ENCODE data around the gene NECTIN1. TPM values are rescaled to one million over a fixed set of nuclear protein-coding genes. Genes with fewer than 3 reads are reported as not detected.

NECTIN1 gene
- total RNA-seq, 2 experiments from 2014 or later, result 0.53 to 0.98 TPM

GRCh38 chr11:119686177-119686882 lies 42.7 kb downstream of the NECTIN1 start:
- peaks cover 25% of the 10 kb centered on the region for H3K27me3 Mint-ChIP-seq
- no peaks in the 10 kb centered on the region for H3K9me3 Mint-ChIP-seq (ENCODE audit: low read depth)
- ATAC-seq (no peak), DNase-seq (no peak)
- peaks cover 35% of the 10 kb centered on the region for H3K4me1 Mint-ChIP-seq
- CTCF ChIA-PET, result interaction anchor here (2.4 kb wide), 1 partner anchor 43 kb away, joined by 22 read pairs; the partner anchor contains the start of gene NECTIN1
- H3K27ac Mint-ChIP-seq, result no peak overlapping the region
- no peaks in the 10 kb centered on the region for H3K36me3 Mint-ChIP-seq
- no peak overlapping the region for H3K4me3 Mint-ChIP-seq

GRCh38 chr11:119685111-119685746 lies 43.8 kb downstream of the NECTIN1 start:
- ATAC-seq (no peak), DNase-seq (no peak)
- H3K9me3 Mint-ChIP-seq (ENCODE audit: low read depth), result no peaks in the 10 kb centered on the region
- H3K4me3 Mint-ChIP-seq, result no peak overlapping the region
- no peaks in the 10 kb centered on the region for H3K36me3 Mint-ChIP-seq
- H3K27me3 Mint-ChIP-seq, result peaks cover 25% of the 10 kb centered on the region
- peaks cover 24% of the 10 kb centered on the region for H3K4me1 Mint-ChIP-seq
- CTCF ChIA-PET, result interaction anchor here (1.4 to 2.4 kb wide), 2 partner anchors 12 to 44 kb away, joined by 3 to 22 read pairs; partner anchors contain the start of gene NECTIN1
- H3K27ac Mint-ChIP-seq, result no peak overlapping the region

- ATAC-seq, result peak; percentile 68
- H3K4me3 Mint-ChIP-seq, result no peak overlapping the region
- peaks cover 23% of the 10 kb centered on the region for H3K4me1 Mint-ChIP-seq
- no peaks in the 10 kb centered on the region for H3K9me3 Mint-ChIP-seq (ENCODE audit: low read depth)
- H3K27me3 Mint-ChIP-seq, result peaks cover 25% of the 10 kb centered on the region
- DNase-seq, result peak; percentile 66
- peak overlapping the region; percentile 50 for H3K27ac Mint-ChIP-seq
- CTCF ChIA-PET, result interaction anchor here (0.9 to 4.1 kb wide), 3 partner anchors 10 to 45 kb away, joined by 3 to 31 read pairs (median 12); partner anchors contain the start of gene NECTIN1
- no peaks in the 10 kb centered on the region for H3K36me3 Mint-ChIP-seq
Observed at GRCh38 chr11:119684361-119685110, 44.5 kb downstream of the NECTIN1 start.

- Mint-ChIP-seq H3K27me3 (peaks cover 25% of the 10 kb centered on the region), H3K36me3 (no peaks in the 10 kb centered on the region), H3K9me3 (ENCODE audit: low read depth) (no peaks in the 10 kb centered on the region), H3K27ac (peak overlapping the region; percentile 53), H3K4me1 (peaks cover 23% of the 10 kb centered on the region), H3K4me3 (no peak overlapping the region)
- no peak for DNase-seq
- ATAC-seq, result peak; percentile 46
- CTCF ChIA-PET, result interaction anchor here (0.9 to 4.1 kb wide), 3 partner anchors 9 to 46 kb away, joined by 3 to 31 read pairs (median 3); partner anchors contain the start of gene NECTIN1
Observed at GRCh38 chr11:119683783-119684182, 45.2 kb downstream of the NECTIN1 start.

- H3K36me3 Mint-ChIP-seq, result no peaks in the 10 kb centered on the region
- H3K4me1 Mint-ChIP-seq, result peaks cover 23% of the 10 kb centered on the region
- no peak overlapping the region for H3K27ac Mint-ChIP-seq
- no peak overlapping the region for H3K4me3 Mint-ChIP-seq
- CTCF ChIA-PET, result interaction anchor here (4.1 kb wide), 1 partner anchor 48 kb away, joined by 31 read pairs; the partner anchor contains the start of gene NECTIN1
- H3K9me3 Mint-ChIP-seq (ENCODE audit: low read depth), result no peaks in the 10 kb centered on the region
- DNase-seq, result no peak
- no peak for ATAC-seq
- H3K27me3 Mint-ChIP-seq, result peaks cover 9% of the 10 kb centered on the region
Observed at GRCh38 chr11:119681361-119681910, 47.6 kb downstream of the NECTIN1 start.

GRCh38 chr11:119680541-119681360 lies 48.2 kb downstream of the NECTIN1 start:
- no peak for DNase-seq
- no peaks in the 10 kb centered on the region for H3K36me3 Mint-ChIP-seq
- H3K9me3 Mint-ChIP-seq (ENCODE audit: low read depth), result no peaks in the 10 kb centered on the region
- no peak for ATAC-seq
- no peak overlapping the region for H3K4me3 Mint-ChIP-seq
- no peak overlapping the region for H3K27ac Mint-ChIP-seq
- H3K4me1 Mint-ChIP-seq, result peaks cover 19% of the 10 kb centered on the region
- CTCF ChIA-PET, result interaction anchor here (4.1 kb wide), 1 partner anchor 49 kb away, joined by 31 read pairs; the partner anchor contains the start of gene NECTIN1
- H3K27me3 Mint-ChIP-seq, result peaks cover 6% of the 10 kb centered on the region

GRCh38 chr11:119679346-119679745 lies 49.7 kb downstream of the NECTIN1 start:
- Mint-ChIP-seq H3K36me3 (no peaks in the 10 kb centered on the region), H3K9me3 (ENCODE audit: low read depth) (no peaks in the 10 kb centered on the region), H3K27ac (no peak overlapping the region), H3K27me3 (peaks cover 3% of the 10 kb centered on the region), H3K4me1 (peaks cover 12% of the 10 kb centered on the region), H3K4me3 (no peak overlapping the region)
- CTCF ChIA-PET, result interaction anchor here (2.4 kb wide), 1 partner anchor 50 kb away, joined by 10 read pairs; the partner anchor contains the start of gene NECTIN1
- no peak for ATAC-seq
- no peak for DNase-seq

GRCh38 chr11:119678351-119678750 lies 50.6 kb downstream of the NECTIN1 start:
- Mint-ChIP-seq H3K27me3 (peaks cover 3% of the 10 kb centered on the region), H3K4me3 (no peak overlapping the region), H3K36me3 (no peaks in the 10 kb centered on the region), H3K4me1 (peaks cover 13% of the 10 kb centered on the region), H3K9me3 (ENCODE audit: low read depth) (no peaks in the 10 kb centered on the region), H3K27ac (no peak overlapping the region)
- no peak for ATAC-seq
- no peak for DNase-seq
- CTCF ChIA-PET, result interaction anchor here (2.4 kb wide), 1 partner anchor 51 kb away, joined by 10 read pairs; the partner anchor contains the start of gene NECTIN1

- no peaks in the 10 kb centered on the region for H3K9me3 Mint-ChIP-seq (ENCODE audit: low read depth)
- no peaks in the 10 kb centered on the region for H3K36me3 Mint-ChIP-seq
- CTCF ChIA-PET, result interaction anchor here (2.4 kb wide), 1 partner anchor 52 kb away, joined by 10 read pairs; the partner anchor contains the start of gene NECTIN1
- DNase-seq, result no peak
- H3K27me3 Mint-ChIP-seq, result peaks cover under 1% of the 10 kb centered on the region
- ATAC-seq, result no peak
- no peak overlapping the region for H3K4me3 Mint-ChIP-seq
- no peak overlapping the region for H3K27ac Mint-ChIP-seq
- peaks cover 16% of the 10 kb centered on the region for H3K4me1 Mint-ChIP-seq
Observed at GRCh38 chr11:119677840-119678239, 51.2 kb downstream of the NECTIN1 start.

GRCh38 chr11:119676461-119677020 lies 52.5 kb downstream of the NECTIN1 start:
- ATAC-seq, result no peak
- Mint-ChIP-seq H3K9me3 (ENCODE audit: low read depth) (no peaks in the 10 kb centered on the region), H3K27ac (no peak overlapping the region), H3K36me3 (no peaks in the 10 kb centered on the region), H3K27me3 (no peaks in the 10 kb centered on the region), H3K4me1 (peaks cover 16% of the 10 kb centered on the region), H3K4me3 (no peak overlapping the region)
- CTCF ChIA-PET, result interaction anchor here (6.5 kb wide), 1 partner anchor 52 kb away, joined by 83 read pairs; the partner anchor contains the start of gene NECTIN1
- no peak for DNase-seq

- Mint-ChIP-seq H3K27ac (peak overlapping the region; percentile 48), H3K36me3 (no peaks in the 10 kb centered on the region), H3K4me3 (no peak overlapping the region), H3K9me3 (ENCODE audit: low read depth) (no peaks in the 10 kb centered on the region), H3K27me3 (no peaks in the 10 kb centered on the region), H3K4me1 (peaks cover 16% of the 10 kb centered on the region)
- CTCF ChIA-PET, result interaction anchor here (0.7 to 6.5 kb wide), 10 partner anchors 10 to 629 kb away, joined by 3 to 83 read pairs (median 3); partner anchors contain the start of gene NECTIN1
- ATAC-seq (peak; percentile 85), DNase-seq (peak; percentile 71)
Observed at GRCh38 chr11:119673759-119674336, 55.2 kb downstream of the NECTIN1 start.

Measured in activated CD8-positive, alpha-beta memory T cell treated with anti-CD3 and anti-CD28 coated beads, Interleukin-2, amount 10 ng/mL, durations not matched to agents 7 days and 5 days (primary cell).